Posterior vena cava (tissue), 2 donors: ENCODE results near the gene ARHGDIG. TPM values are rescaled to one million over a fixed set of nuclear protein-coding genes. Genes with fewer than 3 reads are reported as not detected.

Experiments
- DNase-seq: peaks from one replicate; pipeline ENCODE4 v3.0.0-alpha.2; 2020; ENCODE audit warnings: low spot score
- intact Hi-C, 2 donors: fragments of 100-400 bp; cut with DNase I; formaldehyde crosslinking; loops; one replicate each; pipeline versions ENCODE4 v1.14.1 to v1.14.2; 2022 to 2023
- total RNA-seq, 2 donors: library from RNA; stranded (reverse); fragmentation: NEBNext Ultra II Directional; extraction: Animal tissue kit (Norgen Biotek cat#: 25700); gene quantifications; one replicate each; pipeline ENCODE4 v1.2.1, GENCODE V29; 2021
- donor health status: DM: yes; HTN: yes; CAD: no.
- donor health status: DM: yes; HTN: yes; CAD: no.

The ARHGDIG gene
- total RNA-seq, 2 donors from 2014 or later = 0.38 to 0.97 TPM

DNA sequence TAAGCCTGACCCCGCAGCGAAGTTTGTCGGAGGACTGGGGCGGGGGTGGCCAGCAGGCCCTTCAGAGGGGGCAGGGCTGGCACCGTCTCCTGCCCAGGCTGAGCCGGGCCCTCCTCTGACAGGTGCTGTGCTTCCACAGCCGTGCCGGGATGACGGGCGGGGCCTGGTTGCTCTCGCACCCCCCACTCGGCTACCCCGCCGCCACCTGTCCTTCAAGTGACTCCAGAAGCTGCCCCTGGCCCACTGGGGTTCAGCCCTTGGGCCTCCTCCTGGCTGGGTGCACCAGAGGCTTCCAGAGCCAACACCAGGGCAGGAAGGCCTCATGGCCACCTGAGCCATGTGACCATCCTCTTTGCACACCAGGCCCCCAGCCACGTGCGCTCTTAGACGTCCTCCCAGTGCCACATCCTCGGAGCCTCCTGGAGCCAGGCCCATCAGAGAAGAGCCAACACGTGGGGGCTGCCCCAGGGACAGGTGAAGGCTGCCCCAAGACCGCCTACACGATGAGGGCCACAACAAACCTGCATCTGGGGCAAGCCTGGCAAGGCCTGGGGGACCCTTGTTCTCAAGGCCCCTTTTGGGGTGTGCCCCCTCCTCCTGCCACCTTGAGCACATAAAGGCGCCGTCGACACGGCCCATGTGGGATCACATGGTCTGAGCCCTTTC lies 9.8 kb downstream of the ARHGDIG start:
- no peak for DNase-seq
- intact Hi-C loops = no loop called here

DNA sequence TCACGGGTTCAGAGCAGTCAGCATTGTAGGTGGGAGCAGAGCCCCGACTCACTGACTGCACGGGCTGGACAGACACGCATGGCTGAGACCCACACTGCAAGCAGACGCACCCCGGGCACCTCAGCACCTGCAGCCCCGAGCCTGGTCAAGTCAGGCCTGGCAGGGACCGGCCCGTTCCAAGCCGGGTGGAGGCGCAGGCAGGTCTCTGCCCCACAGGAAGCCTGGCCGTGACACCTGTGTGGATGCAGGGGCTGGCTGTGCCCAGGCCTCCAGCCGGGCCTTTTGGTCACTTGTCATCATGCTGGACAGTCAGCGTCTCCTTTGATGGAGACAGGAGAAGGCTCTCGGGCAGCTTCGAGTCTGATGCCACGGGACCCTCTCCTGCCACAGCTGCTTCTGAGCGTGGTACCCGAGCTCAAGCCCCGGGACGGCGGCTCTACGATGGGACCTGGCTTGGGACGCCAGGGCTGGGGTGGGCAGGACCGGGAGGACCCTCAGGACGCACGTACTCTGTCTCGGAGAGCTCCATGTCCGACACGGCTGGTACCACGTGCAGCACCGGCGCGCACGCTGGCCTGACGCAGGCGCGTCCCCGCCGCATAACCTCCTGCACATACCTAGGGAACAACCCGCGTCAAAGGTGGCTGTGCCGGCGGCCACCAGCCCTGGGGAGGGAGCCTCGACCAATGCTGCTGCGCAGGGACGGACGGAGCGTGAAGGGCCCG lies 10.5 kb downstream of the ARHGDIG start:
- DNase-seq = no peak
- intact Hi-C loops = no loop called here

DNA sequence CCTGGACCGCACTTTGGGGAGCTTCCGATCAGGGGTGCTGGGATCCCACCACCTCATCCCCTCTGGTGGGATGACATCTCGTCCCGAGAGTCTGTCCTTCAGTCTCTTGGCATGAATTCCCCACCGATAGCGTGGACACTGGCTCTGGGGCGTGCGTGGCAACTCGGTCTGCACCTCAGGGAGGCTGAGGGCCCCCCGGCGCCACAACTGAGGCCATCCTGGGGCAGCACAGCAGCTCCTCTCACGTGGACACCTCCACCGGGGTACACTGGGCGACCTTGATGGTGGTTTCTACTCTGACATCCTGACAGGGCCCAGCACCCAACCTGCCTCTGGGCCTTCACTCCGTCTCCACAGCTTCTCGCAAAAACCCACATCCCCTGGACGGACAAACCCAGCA lies 11.1 kb downstream of the ARHGDIG start:
- intact Hi-C loops = no loop called here

DNA sequence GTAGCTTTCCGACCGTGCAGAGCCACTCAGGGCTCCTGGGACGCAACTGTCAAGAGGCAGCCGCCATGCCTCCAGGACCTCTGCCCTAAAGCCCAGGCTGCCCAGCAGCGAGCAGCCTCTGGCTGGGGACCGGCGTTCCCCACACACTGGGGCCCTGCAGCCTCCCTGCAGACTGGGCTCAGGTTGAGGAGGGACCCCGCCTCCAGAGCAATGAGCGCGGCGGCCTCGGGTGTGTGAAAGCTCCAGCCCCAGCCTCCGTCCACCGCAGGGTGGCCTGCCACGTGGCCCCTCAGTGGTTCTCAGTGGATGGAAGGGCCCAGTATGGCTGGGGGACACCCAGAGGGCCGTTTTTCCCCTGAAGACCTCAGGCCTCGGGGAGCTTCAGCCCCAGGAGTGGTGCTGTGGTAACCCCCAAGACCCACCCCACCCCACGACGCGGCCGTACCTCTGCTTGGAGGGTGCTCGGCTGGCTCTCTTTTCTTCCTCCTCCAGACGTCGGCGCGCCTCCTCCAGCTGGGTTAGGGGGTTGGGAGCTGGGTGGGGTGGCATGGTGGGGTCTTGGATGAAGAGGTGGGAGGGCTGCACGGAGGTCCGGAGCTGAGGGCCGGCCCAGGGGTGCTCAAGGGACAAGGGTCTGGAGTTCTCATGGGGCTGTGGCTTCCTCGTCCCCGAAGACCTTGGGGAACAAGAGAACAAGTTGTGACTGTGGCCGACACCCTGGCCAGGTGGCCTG lies 12.8 kb downstream of the ARHGDIG start:
- DNase-seq = no peak
- intact Hi-C loops = no loop called here

More for the DNA sequence above, 11.1 kb downstream of the ARHGDIG start:
- DNase-seq = no peak

DNA sequence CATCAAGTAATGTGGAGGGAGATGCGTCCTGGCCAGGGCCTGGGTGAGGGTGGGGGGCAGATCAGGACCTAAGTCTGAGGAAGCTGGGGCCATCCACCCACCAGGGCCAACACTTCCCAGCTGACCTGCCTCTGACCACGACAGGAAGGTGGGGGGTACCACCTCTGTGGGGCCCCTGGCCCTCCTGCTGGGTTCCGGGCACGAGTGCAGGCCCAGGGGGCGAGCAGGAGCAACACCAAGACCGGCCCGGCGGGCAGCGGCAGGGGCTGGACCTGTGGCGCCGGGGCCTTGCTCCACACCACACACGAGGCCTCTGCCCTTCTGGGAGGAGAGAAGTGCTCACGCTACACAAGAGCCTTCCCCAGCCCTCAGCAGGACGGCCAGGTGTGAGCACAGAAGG lies 15.9 kb downstream of the ARHGDIG start:
- no peak for DNase-seq
- intact Hi-C loops = no loop called here

DNA sequence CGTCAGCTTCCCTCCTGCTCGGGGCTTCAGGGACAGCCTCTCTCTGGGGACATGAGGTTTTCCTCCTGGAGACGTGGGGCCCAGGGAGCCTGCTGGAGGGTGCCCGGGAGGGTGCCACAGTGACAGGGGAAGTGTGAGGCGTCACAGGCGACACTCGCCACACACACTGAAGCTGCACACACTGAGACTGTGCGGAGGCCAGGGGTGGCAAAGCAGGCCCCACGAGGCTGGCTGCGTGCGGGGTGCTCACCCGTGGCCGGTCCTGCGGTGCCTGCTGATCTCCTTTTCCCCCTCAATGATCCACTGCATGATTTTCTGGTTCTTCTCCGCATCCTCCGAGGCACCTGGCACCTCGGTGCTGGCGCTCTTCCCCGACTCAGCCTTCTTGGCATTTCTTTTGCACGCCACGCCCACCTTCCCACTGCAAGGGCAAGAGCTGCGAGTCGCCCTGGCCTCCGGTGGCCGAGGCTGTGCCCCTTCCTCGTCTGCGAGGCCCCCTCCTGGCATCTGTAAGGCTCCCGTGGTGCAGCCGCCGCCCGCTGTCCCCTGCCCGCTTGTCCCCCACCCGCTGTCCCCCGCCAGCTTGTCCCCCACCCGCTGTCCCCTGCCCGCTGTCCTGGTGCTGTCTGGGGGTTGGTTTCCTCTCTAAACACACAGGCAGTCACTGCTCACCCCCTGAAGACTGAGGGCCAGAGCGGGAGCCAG lies 16.6 kb downstream of the ARHGDIG start:
- intact Hi-C loops = no loop called here
- no peak for DNase-seq

DNA sequence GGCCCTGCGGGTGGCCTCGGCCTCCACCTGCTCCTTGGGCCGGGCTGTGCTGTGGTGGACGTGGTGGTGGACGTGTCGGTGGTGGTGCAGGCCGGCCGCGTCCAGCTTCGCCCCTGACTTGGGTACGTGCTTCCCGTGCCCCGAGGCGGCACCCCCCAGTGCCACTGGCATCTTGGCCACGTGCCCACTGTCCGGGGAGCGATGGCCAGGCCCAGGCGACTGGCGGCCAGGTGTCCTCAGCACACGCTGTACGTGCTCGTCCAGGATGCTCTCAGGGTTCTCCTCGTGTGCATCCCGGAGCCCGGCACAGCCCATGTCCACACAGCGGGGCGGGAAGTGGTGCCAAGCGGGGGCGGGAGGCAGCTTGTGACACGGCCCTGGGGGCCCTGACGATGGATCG lies 17.4 kb downstream of the ARHGDIG start:
- intact Hi-C loops = no loop called here
- no peak for DNase-seq

DNA sequence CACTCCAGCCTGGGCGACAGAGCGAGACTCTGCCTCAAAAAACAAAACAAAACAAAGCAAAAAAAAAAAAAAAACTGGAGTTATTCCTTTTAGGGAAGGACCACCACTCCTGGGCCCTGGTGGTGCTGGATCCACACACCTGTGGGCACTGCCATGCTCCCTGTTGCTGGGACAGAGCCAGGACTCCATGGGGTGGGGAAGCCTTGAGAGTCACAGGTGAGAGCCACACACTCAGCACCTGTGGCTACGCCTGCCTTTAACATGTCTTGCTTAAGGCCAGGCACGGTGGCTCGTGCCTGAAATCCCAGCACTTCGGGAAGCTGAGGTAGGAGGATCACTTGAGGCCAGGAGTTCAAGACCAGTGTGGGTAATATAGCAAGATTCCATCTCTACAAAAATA lies 20.8 kb downstream of the ARHGDIG start:
- intact Hi-C loops = no loop called here
- no peak for DNase-seq

DNA sequence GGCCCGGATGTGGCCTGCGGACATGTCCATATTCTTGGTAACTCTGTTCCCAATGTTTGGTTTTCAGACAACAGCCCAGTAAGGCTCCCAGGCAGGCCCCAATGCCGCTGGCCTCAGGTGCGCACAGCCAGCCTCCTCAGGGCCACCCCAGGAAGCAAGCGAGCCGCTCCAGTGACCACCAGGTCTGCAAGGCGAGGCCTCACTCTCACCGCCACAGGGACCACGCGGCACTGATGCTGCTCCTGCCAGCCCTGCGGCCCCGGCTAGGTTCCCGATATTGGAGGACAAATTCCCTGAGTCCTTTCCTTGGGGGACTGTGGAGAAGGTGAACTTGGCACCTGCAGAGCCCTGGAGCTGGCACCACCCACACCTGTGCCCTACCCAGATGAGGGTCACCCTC lies 21.6 kb downstream of the ARHGDIG start:
- intact Hi-C loops = no loop called here
- DNase-seq = no peak

DNA sequence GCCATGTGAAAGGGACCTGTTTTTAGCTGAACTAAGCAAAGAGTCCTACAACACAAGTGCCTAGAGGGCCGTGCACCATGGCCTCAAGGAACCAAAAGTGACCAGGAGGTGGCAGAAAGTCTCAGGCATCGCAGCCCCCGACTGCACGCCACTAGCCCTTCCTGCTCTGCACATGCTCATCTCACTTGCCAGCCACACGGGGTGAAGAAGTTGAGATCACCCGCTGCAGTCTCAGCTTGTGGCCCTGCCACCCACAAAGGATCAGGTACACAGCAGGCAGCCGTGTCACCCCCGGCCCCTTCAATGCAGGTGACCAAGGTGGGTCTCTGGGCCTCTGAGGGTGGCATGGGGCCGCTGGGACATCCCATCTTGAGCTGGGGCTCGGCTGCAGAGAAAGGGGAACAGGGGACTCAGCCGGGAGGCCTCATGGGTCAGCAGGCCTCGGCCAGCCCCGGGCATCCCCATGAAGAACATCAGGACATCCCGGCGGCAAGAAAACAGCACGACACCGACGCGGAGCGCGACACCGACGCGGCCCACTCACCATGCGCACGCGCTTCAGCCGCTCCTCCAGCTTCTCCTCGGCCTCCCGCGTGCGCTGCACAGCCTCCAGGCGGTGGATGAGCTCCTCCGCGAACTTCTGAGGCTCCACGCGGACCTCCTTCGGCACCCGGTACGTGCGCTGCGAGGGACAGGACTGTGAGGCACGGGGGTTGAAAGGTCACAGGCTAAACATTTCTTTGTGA lies 23.5 kb downstream of the ARHGDIG start:
- intact Hi-C loops = no loop called here
- DNase-seq = no peak

DNA sequence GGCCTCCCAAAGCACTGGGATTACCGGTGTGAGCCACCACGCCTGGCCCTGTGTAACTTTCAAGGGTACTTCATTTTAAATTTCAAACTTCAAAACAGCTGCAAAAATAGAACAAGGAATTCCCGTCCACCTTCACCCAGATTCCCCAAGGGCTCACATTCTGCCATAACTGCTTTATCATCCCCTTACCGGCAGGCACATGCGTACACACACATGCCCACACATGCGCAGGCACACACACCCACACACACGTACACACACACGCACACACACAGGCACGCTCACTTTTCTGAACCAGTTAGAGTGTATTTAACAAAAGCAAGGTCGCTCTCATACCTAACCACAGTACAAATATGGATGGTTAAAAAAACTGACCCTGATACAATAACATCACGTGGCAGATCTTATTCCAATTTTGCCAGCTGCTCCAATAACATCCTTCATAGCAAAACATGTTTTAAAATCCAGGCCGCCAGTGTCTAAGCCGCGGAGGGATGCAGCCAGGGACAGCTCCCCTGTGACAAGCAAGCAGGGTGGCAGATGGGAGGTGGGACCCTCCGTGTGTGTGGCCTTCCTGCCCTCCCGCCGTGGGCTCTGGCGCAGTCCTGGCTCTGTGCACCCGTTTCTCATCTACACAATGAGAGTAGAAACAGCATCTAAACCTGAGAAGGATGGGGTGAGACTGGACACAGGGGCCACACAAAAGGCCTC lies 25.7 kb downstream of the ARHGDIG start:
- intact Hi-C loops = no loop called here
- DNase-seq = no peak

DNA sequence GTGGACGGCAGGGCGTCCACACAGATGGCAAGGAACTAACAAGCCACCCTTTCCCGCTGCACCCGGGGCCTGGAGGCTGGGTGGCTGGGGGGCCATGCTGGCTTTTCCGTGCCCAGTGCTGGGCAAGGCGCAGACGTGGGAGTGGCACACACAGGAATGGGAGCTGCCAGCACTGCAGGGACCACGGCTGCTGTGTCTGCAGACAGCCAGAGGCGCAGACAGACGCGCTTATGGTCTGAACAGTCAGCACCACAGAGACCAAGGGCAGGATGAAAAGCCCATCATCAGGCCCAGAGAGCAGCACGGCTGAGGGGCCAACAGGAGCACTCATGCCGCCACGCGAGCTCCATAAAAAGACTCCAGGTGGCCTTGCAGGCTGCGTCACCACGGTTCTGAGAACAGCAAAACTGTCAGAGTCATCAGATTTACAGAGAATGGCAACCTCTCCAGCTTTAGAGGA lies 26.6 kb downstream of the ARHGDIG start:
- no peak for DNase-seq
- intact Hi-C loops = no loop called here

DNA sequence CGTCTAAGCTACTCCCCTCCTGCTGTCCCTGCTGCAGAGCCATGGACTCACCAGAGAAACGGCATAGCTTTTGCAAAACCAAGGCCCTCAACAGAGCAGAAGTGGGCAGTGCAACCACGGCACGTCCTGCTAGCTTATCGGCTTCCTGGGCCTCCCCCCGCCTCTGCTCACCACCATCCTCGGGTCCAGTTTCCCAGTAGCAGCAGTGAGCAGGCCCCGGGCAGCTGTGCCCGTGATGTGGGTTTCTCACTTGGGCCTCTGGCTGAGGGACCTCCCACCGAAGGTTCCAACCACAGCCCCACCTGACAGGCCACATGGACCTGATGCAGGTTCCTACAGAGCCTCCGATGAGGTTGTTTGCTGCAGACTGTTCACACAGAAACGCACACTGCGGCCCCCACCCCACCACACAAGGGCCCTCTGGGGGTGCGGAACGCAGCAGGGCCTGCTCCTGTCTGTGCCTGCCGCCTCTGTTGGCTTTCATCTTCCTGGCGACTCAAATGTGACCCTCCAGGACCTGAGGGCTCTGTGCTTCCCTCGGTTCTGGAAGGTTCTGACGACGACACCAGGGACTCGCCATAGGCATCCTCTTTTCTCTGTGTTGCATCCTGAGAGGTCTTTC lies 27.4 kb downstream of the ARHGDIG start:
- intact Hi-C loops = no loop called here
- no peak for DNase-seq

DNA sequence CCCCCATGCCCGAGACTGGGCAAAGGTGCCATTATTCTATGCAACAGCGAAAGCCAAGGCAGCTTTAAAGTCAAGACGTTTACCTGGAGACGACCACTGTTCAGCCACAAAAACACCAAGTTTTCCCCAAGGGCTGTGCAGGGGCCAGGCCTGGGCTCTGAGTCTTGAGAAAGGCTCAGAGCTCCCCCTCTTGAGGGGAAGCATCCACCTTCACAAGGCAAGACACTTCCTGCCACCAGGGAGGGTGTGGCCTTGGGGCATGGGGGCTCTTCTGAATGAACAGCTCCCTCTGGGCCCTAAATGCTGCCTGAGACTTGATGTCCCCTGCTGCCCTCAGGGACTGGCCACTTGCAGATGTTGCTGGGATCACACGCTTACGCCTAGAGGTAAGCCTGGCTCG lies 29.1 kb downstream of the ARHGDIG start:
- intact Hi-C loops = no loop called here

DNA sequence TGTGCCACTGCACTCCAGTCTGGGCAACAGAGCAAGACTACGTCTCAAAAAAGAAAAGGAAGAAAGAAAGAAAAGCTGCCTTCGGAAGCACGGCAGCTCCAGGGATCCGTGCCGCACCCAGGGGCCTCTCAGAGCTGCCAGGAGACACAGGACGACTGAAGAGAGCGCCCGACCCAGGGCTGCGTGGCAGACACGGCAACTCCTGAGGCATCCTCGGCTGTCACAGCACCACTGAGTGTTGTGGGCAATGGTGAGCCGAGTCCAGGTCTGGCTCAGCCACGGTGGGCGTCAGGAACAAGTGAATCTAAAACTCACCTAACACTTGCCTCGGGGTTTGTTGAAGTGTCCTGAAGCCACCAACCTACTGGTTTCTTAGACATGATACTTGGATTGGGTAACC lies 31.3 kb downstream of the ARHGDIG start:
- DNase-seq = no peak
- intact Hi-C loops = no loop called here

More for the DNA sequence above, 29.1 kb downstream of the ARHGDIG start:
- no peak for DNase-seq

DNA sequence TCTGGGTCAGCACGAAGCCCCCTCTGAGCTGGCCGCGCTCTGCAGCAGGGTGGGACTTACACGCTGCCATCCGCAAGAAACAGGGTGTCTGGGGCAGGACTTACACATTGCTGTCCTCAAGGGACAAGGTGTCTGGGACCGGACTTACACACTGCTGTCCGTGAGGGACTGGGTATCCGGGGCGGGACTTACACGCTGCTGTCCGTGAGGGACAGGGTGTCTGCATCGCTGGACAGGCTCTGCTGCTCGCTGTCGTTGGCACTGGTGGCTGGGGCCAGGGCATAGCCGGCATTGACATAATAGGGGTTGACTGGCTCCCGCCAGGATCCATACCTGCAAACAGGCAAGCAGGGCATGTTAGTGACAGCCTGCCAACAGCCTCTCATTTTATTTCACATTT lies 34.0 kb downstream of the ARHGDIG start:
- no peak for DNase-seq
- intact Hi-C loops = no loop called here

DNA sequence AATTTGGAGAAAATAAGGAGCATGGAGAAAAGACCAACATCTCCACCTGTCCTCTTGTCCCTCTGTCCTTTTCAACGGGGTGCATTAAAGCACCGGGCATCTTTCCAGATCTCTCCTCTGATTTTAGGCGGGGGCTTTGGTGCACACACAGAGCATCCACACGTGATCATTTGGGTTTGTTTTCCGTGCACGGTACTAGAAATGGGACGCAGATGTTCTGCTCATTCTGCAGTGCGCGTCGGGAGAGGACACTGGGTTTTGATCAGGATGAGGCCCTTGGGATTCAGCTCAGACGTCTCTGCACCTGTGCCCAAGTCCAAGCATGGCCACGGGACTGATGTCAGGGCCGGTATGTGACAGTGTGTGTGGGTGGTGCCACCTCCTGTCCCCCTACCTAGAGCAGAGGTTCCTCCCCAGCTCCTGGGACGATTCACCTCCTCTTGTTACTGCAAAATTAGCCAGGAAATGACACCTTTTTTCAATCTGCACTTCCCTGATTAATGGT lies 34.5 kb downstream of the ARHGDIG start:
- intact Hi-C loops = no loop called here

More for the DNA sequence above, 34.5 kb downstream of the ARHGDIG start:
- no peak for DNase-seq
